ENCODE results near the gene NCOA5.

DNA sequence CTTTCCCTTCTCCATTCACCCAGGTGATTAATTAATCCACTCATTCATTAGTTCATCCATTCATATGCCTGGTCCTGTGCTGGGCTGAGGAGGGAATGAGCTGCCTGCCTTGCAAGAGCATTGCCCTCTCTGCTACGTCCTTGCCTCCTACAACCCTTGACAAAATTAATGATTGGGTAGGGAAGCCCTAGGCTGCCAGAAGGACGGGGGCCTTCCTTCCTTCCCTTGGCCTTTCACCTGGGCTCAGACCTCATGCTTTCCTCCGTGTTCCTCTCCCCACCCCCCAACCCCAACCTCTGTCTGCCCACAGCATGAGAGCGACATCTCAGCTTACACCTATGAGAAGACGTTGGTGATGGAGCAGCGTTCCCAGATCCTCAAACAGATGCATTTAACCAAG is 35.2 kb downstream of the NCOA5 start:
- TF ChIP-seq, protein P1, sequence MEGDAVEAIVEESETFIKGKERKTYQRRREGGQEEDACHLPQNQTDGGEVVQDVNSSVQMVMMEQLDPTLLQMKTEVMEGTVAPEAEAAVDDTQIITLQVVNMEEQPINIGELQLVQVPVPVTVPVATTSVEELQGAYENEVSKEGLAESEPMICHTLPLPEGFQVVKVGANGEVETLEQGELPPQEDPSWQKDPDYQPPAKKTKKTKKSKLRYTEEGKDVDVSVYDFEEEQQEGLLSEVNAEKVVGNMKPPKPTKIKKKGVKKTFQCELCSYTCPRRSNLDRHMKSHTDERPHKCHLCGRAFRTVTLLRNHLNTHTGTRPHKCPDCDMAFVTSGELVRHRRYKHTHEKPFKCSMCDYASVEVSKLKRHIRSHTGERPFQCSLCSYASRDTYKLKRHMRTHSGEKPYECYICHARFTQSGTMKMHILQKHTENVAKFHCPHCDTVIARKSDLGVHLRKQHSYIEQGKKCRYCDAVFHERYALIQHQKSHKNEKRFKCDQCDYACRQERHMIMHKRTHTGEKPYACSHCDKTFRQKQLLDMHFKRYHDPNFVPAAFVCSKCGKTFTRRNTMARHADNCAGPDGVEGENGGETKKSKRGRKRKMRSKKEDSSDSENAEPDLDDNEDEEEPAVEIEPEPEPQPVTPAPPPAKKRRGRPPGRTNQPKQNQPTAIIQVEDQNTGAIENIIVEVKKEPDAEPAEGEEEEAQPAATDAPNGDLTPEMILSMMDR (IDR thresholded peaks at IDR 0.05), result no peak
- TF ChIP-seq EZH2phosphoT487 (IDR thresholded peaks at IDR 0.05) (no peak), EZH2 (IDR thresholded peaks at IDR 0.05) (no peak)
